GM12865 (cell line): ENCODE results near the gene LSM5.

Experiments used
- DNase-seq: peaks from one replicate; pipeline ENCODE4 v3.0.0; 2010; ENCODE audit warnings: low read depth
- H3K4me3 ChIP-seq: 2 replicates; pipeline ENCODE4 v1.5.1; 2011; ENCODE audit warnings: mild to moderate bottlenecking, low read depth, low read length, control low read depth
- CTCF ChIP-seq: IDR thresholded peaks from 2 replicates; pipeline ENCODE4 v1.5.1; 2011; ENCODE audit warnings: low read length, control low read depth, low read depth, inconsistent platforms; ENCODE audit not compliant: insufficient read depth; ENCODE audit errors: missing control alignments

Gene LSM5

GRCh38 chr7:32533276-32534029 lies 43.3 kb upstream of the LSM5 start:
- no peak for DNase-seq

GRCh38 chr7:32532716-32533115 lies 42.5 kb upstream of the LSM5 start:
- no peak for DNase-seq
- no peak for TF ChIP-seq CTCF
- no peak overlapping the region for H3K4me3 ChIP-seq

More at GRCh38 chr7:32533276-32534029, 43.3 kb upstream of the LSM5 start:
- no peak overlapping the region for H3K4me3 ChIP-seq
- no peak for TF ChIP-seq CTCF

GRCh38 chr7:32532086-32532485 lies 41.9 kb upstream of the LSM5 start:
- no peak for DNase-seq
- TF ChIP-seq CTCF: no peak
- no peak overlapping the region for H3K4me3 ChIP-seq

- H3K4me3 ChIP-seq: no peak overlapping the region
- DNase-seq: no peak
- TF ChIP-seq CTCF: no peak
These were observed 41.2 kb upstream of the LSM5 start for GRCh38 chr7:32531402-32531801.

- no peak for DNase-seq
- no peak overlapping the region for H3K4me3 ChIP-seq
- TF ChIP-seq CTCF: no peak
These were observed 35.7 kb upstream of the LSM5 start for GRCh38 chr7:32525839-32526238.

- H3K4me3 ChIP-seq: no peak overlapping the region
- no peak for DNase-seq
- TF ChIP-seq CTCF: no peak
These were observed 34.5 kb upstream of the LSM5 start for GRCh38 chr7:32524631-32525030.
